ENCODE data around the gene TMEM131L. TPM values are rescaled to one million over a fixed set of nuclear protein-coding genes. Genes with fewer than 3 reads are reported as not detected.
A peak's percentile ranks its signal among the peaks of the same experiment; 100 is the strongest.

Gene TMEM131L
- polyA plus RNA-seq, 4 donors = 0.22 to 9.1 (median 1.9) TPM

DNA sequence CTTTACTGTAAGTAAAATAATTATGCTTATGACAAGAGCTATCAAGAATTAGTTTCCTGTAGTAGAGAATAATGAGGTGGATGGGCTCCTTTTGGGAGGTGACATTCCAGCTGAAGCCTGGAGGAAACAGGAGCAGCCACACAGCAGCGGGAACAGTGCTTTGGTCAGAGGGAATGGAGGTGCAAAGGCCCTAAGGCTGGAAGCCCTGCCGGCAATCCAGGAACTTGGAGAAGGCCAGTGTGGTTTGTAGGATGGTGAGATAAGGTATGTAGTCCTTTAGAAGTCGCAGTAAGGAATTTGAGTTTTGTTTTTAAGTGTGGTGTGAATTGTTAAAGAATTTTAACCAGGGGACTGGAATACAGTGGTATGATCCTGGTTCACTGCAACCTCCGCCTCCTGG is 8.1 kb downstream of the TMEM131L start:
- 92 to 98% (median 97%) methylated on average over 4 of the region's 4 CpGs for WGBS, 3 donors
- H3K27ac ChIP-seq (ENCODE audit: low read depth in 1 of 3, low read length in 2 of 3) = no peak overlapping the region
- H3K4me1 ChIP-seq (ENCODE audit: control insufficient read depth in 3 of 3, insufficient read depth in 2 of 3, low read depth in 1 of 3, low read length in 2 of 3) = peaks cover 0 to 5% (median 0%) of the 10 kb centered on the region in 3 donors
- H3K27me3 ChIP-seq (ENCODE audit: control insufficient read depth in 3 of 3, insufficient read depth in 3 of 3, low read length in 3 of 3) = no peaks in the 10 kb centered on the region
- H3K36me3 ChIP-seq (ENCODE audit: control insufficient read depth in 3 of 3, insufficient read depth in 2 of 3, low read depth in 1 of 3, low read length in 3 of 3) = peaks cover 0 to 8% (median 3%) of the 10 kb centered on the region in 3 donors
- DNase-seq (no peak), FAIRE-seq (no peak)
- no peaks in the 10 kb centered on the region for H3K9me3 ChIP-seq (ENCODE audit: control insufficient read depth in 2 of 2, insufficient read depth in 1 of 2, low read depth in 1 of 2, low read length in 1 of 2)
- H3K4me3 ChIP-seq (ENCODE audit: low read depth in 1 of 3, low read length in 3 of 3) = no peak overlapping the region

DNA sequence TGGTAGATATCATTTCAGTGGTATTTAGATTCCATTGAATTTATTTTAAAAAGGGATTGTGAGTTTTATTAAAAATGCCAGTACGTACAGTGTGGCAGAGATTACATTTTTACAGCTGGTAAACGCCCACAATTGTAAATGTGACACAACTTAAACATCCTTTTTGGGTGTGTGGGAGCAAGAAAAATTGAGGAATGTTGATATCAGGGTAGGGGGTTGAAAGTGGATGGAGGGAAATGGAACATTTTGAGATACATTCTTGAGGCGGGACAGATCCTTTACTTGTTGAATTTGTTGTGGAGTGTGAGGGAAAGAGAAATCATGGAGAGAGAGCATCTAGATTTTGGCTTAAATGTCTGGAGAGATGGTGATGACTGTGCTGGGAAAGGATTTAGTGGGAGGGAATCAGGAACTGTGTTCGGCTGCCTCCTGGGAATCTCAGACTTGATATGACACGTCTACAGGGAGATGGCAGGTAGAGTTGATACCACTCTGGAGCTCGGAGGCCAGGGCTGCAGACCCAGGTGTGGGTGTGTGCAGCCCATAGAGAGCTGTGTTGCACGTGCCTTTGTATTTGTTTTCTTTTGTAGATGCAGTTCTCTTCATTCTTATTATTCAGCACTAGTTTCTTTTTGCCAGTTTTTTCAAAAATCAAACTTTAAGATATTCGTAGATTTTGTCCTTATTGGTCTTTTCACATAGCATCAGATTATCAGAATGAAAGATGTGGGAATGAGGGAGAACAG is 10.8 kb downstream of the TMEM131L start:
- H3K27ac ChIP-seq (ENCODE audit: low read depth in 1 of 3, low read length in 2 of 3) = no peak overlapping the region
- no peaks in the 10 kb centered on the region for H3K4me1 ChIP-seq (ENCODE audit: control insufficient read depth in 3 of 3, insufficient read depth in 2 of 3, low read depth in 1 of 3, low read length in 2 of 3)
- H3K36me3 ChIP-seq (ENCODE audit: control insufficient read depth in 3 of 3, insufficient read depth in 2 of 3, low read depth in 1 of 3, low read length in 3 of 3) = peaks cover 0 to 11% (median 3%) of the 10 kb centered on the region in 3 donors
- DNase-seq (no peak), FAIRE-seq (no peak)
- 83 to 88% (median 86%) methylated on average over 8 of the region's 8 CpGs for WGBS, 3 donors
- H3K27me3 ChIP-seq (ENCODE audit: control insufficient read depth in 3 of 3, insufficient read depth in 3 of 3, low read length in 3 of 3) = no peaks in the 10 kb centered on the region
- H3K4me3 ChIP-seq (ENCODE audit: low read depth in 1 of 3, low read length in 3 of 3) = no peak overlapping the region
- H3K9me3 ChIP-seq (ENCODE audit: control insufficient read depth in 2 of 2, insufficient read depth in 1 of 2, low read depth in 1 of 2, low read length in 1 of 2) = no peaks in the 10 kb centered on the region

DNA sequence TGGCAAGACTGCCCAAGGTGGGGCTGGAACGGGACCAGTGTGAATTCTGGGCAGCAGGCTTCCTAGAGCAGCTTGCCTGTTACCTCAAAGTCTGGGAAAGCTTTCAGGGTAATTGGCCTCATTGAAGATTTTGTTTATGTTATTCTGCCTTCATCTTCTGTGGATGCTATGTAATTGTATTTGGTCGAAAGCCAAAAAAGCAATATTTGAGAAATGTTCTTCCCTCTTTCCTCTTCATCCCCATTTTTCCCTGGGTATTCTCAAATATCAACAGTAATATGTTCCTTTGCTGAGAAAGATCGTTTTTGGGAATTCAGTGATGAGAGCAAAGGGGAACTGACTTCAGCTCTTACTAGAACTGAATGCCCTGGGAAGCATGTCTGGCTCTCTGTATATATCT is 12.9 kb downstream of the TMEM131L start:
- FAIRE-seq (no peak), DNase-seq (no peak)
- H3K36me3 ChIP-seq (ENCODE audit: control insufficient read depth in 3 of 3, insufficient read depth in 2 of 3, low read depth in 1 of 3, low read length in 3 of 3) = peaks cover 0 to 9% (median 3%) of the 10 kb centered on the region in 3 donors
- H3K4me1 ChIP-seq (ENCODE audit: control insufficient read depth in 3 of 3, insufficient read depth in 2 of 3, low read depth in 1 of 3, low read length in 2 of 3) = no peaks in the 10 kb centered on the region
- H3K4me3 ChIP-seq (ENCODE audit: low read depth in 1 of 3, low read length in 3 of 3) = no peak overlapping the region
- no peaks in the 10 kb centered on the region for H3K27me3 ChIP-seq (ENCODE audit: control insufficient read depth in 3 of 3, insufficient read depth in 3 of 3, low read length in 3 of 3)
- WGBS, 3 donors = 58 to 76% (median 73%) methylated on average over 3 of the region's 3 CpGs
- H3K27ac ChIP-seq (ENCODE audit: low read depth in 1 of 3, low read length in 2 of 3) = no peak overlapping the region
- no peaks in the 10 kb centered on the region for H3K9me3 ChIP-seq (ENCODE audit: control insufficient read depth in 2 of 2, insufficient read depth in 1 of 2, low read depth in 1 of 2, low read length in 1 of 2)

DNA sequence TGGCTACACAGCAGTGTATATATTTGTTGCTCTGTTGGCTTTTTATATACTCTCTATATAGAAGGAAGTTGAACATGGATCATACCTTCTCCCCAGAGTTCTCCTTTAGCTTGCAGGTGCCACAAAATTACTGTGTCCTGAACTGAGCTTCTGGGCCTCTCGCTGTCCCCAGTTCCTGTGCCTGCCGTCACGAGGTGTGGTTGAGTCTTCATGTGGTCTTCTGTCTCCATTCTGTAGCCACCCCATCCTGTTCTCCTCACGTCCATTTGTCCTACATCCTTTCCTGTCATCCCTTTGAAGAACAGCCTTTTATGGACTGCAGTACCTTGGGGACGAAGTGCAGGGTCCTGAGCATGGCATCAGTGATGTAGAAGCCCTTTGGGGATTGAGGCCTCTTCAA is 14.5 kb downstream of the TMEM131L start:
- no peak for FAIRE-seq

DNA sequence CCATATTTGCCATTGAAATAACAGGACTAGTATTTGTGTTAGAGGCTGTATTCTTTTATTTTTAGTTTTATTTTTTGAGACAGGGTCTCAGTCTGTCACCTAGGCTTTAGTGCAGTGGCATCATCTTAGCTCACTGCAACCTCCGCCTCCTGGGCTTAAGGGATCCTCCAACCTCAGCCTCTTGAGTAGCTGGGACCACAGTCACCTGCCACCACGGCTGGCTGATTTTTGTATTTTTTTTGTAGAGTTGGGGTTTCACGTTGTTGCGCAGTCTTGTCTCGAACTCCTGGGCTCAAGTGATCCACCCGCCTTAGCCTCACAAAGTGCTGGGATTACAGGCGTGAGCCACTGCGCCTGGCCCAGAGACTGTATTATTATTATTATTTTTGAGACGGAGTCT is 15.3 kb downstream of the TMEM131L start:
- Histone ChIP-seq H3K4me1 (ENCODE audit: control insufficient read depth in 3 of 3, insufficient read depth in 2 of 3, low read depth in 1 of 3, low read length in 2 of 3) (no peaks in the 10 kb centered on the region), H3K36me3 (ENCODE audit: control insufficient read depth in 3 of 3, insufficient read depth in 2 of 3, low read depth in 1 of 3, low read length in 3 of 3) (peaks cover 0 to 3% (median 0%) of the 10 kb centered on the region in 3 donors), H3K27me3 (ENCODE audit: control insufficient read depth in 3 of 3, insufficient read depth in 3 of 3, low read length in 3 of 3) (no peaks in the 10 kb centered on the region), H3K27ac (ENCODE audit: low read depth in 1 of 3, low read length in 2 of 3) (no peak overlapping the region), H3K9me3 (ENCODE audit: control insufficient read depth in 2 of 2, insufficient read depth in 1 of 2, low read depth in 1 of 2, low read length in 1 of 2) (no peaks in the 10 kb centered on the region), H3K4me3 (ENCODE audit: low read depth in 1 of 3, low read length in 3 of 3) (no peak overlapping the region)
- WGBS, 3 donors = 92 to 97% (median 93%) methylated on average over 9 of the region's 9 CpGs
- FAIRE-seq (no peak), DNase-seq (no peak)

More for the DNA sequence above, 14.5 kb downstream of the TMEM131L start:
- H3K27ac ChIP-seq (ENCODE audit: low read depth in 1 of 3, low read length in 2 of 3) = no peak overlapping the region
- no peaks in the 10 kb centered on the region for H3K27me3 ChIP-seq (ENCODE audit: control insufficient read depth in 3 of 3, insufficient read depth in 3 of 3, low read length in 3 of 3)
- WGBS, 3 donors = 74 to 82% (median 81%) methylated on average over 5 of the region's 5 CpGs
- no peak for DNase-seq
- H3K36me3 ChIP-seq (ENCODE audit: control insufficient read depth in 3 of 3, insufficient read depth in 2 of 3, low read depth in 1 of 3, low read length in 3 of 3) = peaks cover 0 to 3% (median 0%) of the 10 kb centered on the region in 3 donors
- no peak overlapping the region for H3K4me3 ChIP-seq (ENCODE audit: low read depth in 1 of 3, low read length in 3 of 3)
- no peaks in the 10 kb centered on the region for H3K9me3 ChIP-seq (ENCODE audit: control insufficient read depth in 2 of 2, insufficient read depth in 1 of 2, low read depth in 1 of 2, low read length in 1 of 2)
- no peaks in the 10 kb centered on the region for H3K4me1 ChIP-seq (ENCODE audit: control insufficient read depth in 3 of 3, insufficient read depth in 2 of 3, low read depth in 1 of 3, low read length in 2 of 3)

GRCh38 chr4:153483432-153484418 is 17.6 kb downstream of the TMEM131L start:
- FAIRE-seq (no peak), DNase-seq (peak in 1 of 2 donors; percentile 46)
- peak overlapping the region in 1 of 3 donors; percentile 29 for H3K27ac ChIP-seq (ENCODE audit: low read depth in 1 of 3, low read length in 2 of 3)
- no peaks in the 10 kb centered on the region for H3K27me3 ChIP-seq (ENCODE audit: control insufficient read depth in 3 of 3, insufficient read depth in 3 of 3, low read length in 3 of 3)
- H3K4me3 ChIP-seq (ENCODE audit: low read depth in 1 of 3, low read length in 3 of 3) = no peak overlapping the region
- WGBS, 3 donors = 35 to 56% (median 38%) methylated on average over 10 of the region's 10 CpGs
- no peaks in the 10 kb centered on the region for H3K9me3 ChIP-seq (ENCODE audit: control insufficient read depth in 2 of 2, insufficient read depth in 1 of 2, low read depth in 1 of 2, low read length in 1 of 2)
- peaks cover 0 to 5% (median 0%) of the 10 kb centered on the region in 3 donors for H3K36me3 ChIP-seq (ENCODE audit: control insufficient read depth in 3 of 3, insufficient read depth in 2 of 3, low read depth in 1 of 3, low read length in 3 of 3)
- H3K4me1 ChIP-seq (ENCODE audit: control insufficient read depth in 3 of 3, insufficient read depth in 2 of 3, low read depth in 1 of 3, low read length in 2 of 3) = peaks cover 0 to 7% (median 4%) of the 10 kb centered on the region in 3 donors

- no peak for DNase-seq
- 86 to 92% (median 89%) methylated on average over 2 of the region's 2 CpGs for WGBS, 3 donors
- FAIRE-seq = no peak
- H3K27ac ChIP-seq (ENCODE audit: low read depth in 1 of 3, low read length in 2 of 3) = no peak overlapping the region
- H3K36me3 ChIP-seq (ENCODE audit: control insufficient read depth in 3 of 3, insufficient read depth in 2 of 3, low read depth in 1 of 3, low read length in 3 of 3) = peaks cover 0 to 10% (median 0%) of the 10 kb centered on the region in 3 donors
- peaks cover 0 to 7% (median 4%) of the 10 kb centered on the region in 3 donors for H3K4me1 ChIP-seq (ENCODE audit: control insufficient read depth in 3 of 3, insufficient read depth in 2 of 3, low read depth in 1 of 3, low read length in 2 of 3)
- H3K4me3 ChIP-seq (ENCODE audit: low read depth in 1 of 3, low read length in 3 of 3) = no peak overlapping the region
- H3K9me3 ChIP-seq (ENCODE audit: control insufficient read depth in 2 of 2, insufficient read depth in 1 of 2, low read depth in 1 of 2, low read length in 1 of 2) = no peaks in the 10 kb centered on the region
- no peaks in the 10 kb centered on the region for H3K27me3 ChIP-seq (ENCODE audit: control insufficient read depth in 3 of 3, insufficient read depth in 3 of 3, low read length in 3 of 3)
These were observed 19.2 kb downstream of the TMEM131L start for GRCh38 chr4:153485359-153485758.

GRCh38 chr4:153485860-153486259 is 19.7 kb downstream of the TMEM131L start:
- H3K27ac ChIP-seq (ENCODE audit: low read depth in 1 of 3, low read length in 2 of 3) = no peak overlapping the region
- FAIRE-seq (no peak), DNase-seq (no peak)
- H3K27me3 ChIP-seq (ENCODE audit: control insufficient read depth in 3 of 3, insufficient read depth in 3 of 3, low read length in 3 of 3) = no peaks in the 10 kb centered on the region
- peaks cover 0 to 7% (median 0%) of the 10 kb centered on the region in 3 donors for H3K36me3 ChIP-seq (ENCODE audit: control insufficient read depth in 3 of 3, insufficient read depth in 2 of 3, low read depth in 1 of 3, low read length in 3 of 3)
- no peaks in the 10 kb centered on the region for H3K9me3 ChIP-seq (ENCODE audit: control insufficient read depth in 2 of 2, insufficient read depth in 1 of 2, low read depth in 1 of 2, low read length in 1 of 2)
- WGBS, 3 donors = 87 to 90% (median 87%) methylated on average over 5 of the region's 5 CpGs
- H3K4me3 ChIP-seq (ENCODE audit: low read depth in 1 of 3, low read length in 3 of 3) = no peak overlapping the region
- H3K4me1 ChIP-seq (ENCODE audit: control insufficient read depth in 3 of 3, insufficient read depth in 2 of 3, low read depth in 1 of 3, low read length in 2 of 3) = peaks cover 0 to 7% (median 4%) of the 10 kb centered on the region in 3 donors

All from small intestine (tissue), 7 donors.